Gastroesophageal sphincter (tissue), 3 donors: ENCODE data around the gene PUS7.
"Not testable (repeated sequence)": the region's sequence is repeated elsewhere in the genome, so short reads cannot be mapped to it uniquely, and the experiment has no call there.

Source experiments
- POLR2A ChIP-seq, 2 donors: fragments of 450-650 bp; IDR thresholded peaks; one replicate each; pipeline ENCODE4 v1.6.1; 2017; ENCODE audit warnings: antibody characterized with exemption in 2 of 2, mild to moderate bottlenecking in 2 of 2, moderate library complexity in 1 of 2
- TF ChIP-seq, protein P1 (sequence below), 4 experiments: fragments of 200-600 bp in 2 of 4; fragments of 450-650 bp in 2 of 4; sonication (generic) in 1 of 4; IDR thresholded peaks; one replicate each; pipeline ENCODE4 v1.5.1; 2017 to 2019; ENCODE audit warnings: antibody characterized with exemption in 4 of 4, mild to moderate bottlenecking in 2 of 4, moderate library complexity in 2 of 4

- TF ChIP-seq POLR2A (IDR thresholded peaks at IDR 0.05) = not testable (repeated sequence)
- TF ChIP-seq, protein P1, sequence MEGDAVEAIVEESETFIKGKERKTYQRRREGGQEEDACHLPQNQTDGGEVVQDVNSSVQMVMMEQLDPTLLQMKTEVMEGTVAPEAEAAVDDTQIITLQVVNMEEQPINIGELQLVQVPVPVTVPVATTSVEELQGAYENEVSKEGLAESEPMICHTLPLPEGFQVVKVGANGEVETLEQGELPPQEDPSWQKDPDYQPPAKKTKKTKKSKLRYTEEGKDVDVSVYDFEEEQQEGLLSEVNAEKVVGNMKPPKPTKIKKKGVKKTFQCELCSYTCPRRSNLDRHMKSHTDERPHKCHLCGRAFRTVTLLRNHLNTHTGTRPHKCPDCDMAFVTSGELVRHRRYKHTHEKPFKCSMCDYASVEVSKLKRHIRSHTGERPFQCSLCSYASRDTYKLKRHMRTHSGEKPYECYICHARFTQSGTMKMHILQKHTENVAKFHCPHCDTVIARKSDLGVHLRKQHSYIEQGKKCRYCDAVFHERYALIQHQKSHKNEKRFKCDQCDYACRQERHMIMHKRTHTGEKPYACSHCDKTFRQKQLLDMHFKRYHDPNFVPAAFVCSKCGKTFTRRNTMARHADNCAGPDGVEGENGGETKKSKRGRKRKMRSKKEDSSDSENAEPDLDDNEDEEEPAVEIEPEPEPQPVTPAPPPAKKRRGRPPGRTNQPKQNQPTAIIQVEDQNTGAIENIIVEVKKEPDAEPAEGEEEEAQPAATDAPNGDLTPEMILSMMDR (IDR thresholded peaks at IDR 0.05) = not testable (repeated sequence)
These were observed 84.7 kb downstream of the PUS7 start for GRCh38 chr7:105437356-105437755.
